GM12892 (cell line): Measurements from ENCODE around the gene SMIM33.

ENCODE experiments used
- POLR2A ChIP-seq: IDR thresholded peaks from 2 replicates; pipeline ENCODE4 v1.6.1; 2011; ENCODE audit warnings: low read depth, low read length, control low read depth
- POLR2AphosphoS5 ChIP-seq: IDR thresholded peaks from 2 replicates; pipeline ENCODE4 v1.6.1; 2011; ENCODE audit warnings: low read depth, low read length, control low read depth
- TAF1 ChIP-seq: IDR thresholded peaks from 2 replicates; pipeline ENCODE4 v1.6.1; 2011; ENCODE audit warnings: low read depth, mild to moderate bottlenecking, control low read depth, low read length, borderline replicate concordance

DNA sequence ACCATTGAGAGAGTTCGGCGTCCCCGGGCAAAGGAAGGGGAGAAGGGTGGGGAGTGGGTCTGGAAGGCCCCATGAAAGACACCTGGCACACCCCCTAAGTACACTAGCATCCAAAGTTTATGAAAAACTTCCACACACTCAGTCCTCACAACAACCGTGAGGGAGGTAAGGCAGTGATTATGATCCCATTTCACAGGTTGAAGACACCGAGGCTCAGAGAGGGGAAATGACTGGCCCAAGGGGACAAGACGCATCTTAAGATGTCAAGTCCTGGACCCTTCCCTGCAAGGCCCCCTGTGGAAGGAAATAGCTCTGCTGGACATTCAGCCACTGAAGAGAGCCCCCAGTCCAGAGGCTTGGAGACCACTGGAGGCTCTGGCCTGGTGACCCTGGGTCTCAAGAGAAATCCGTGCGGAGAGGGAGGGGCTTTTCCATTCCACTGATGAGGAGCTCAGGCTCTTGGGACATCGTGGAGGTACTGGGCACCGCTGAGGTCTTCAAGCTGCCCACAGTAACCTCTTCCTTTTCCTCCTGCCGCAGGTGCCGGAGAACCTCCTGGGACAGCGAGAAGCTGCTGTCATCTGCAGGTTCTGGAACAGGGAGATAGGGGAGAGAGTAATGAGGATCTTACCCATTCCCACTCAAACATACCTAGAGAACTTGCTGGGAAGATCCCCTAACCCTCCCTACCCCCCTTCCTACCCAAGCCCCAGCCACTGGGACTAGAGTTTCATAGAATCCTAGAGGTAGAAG lies 5.2 kb downstream of the SMIM33 start:
- TF ChIP-seq POLR2AphosphoS5 = no peak
- no peak for TF ChIP-seq POLR2A
- TF ChIP-seq TAF1 = no peak
